KOPT-K1 (cell line): Measurements from ENCODE around the gene SYNE4.

ENCODE experiments used
- H3K27ac ChIP-seq: fragments of 200-600 bp; sonication (generic); 2 replicates; pipeline ENCODE4 v1.5.1; 2016; ENCODE audit warnings: antibody characterized with exemption, mild to moderate bottlenecking, low read depth, low read length; ENCODE audit not compliant: poor library complexity, severe bottlenecking
- H3K36me3 ChIP-seq: fragments of 200-600 bp; sonication (generic); 2 replicates; pipeline ENCODE4 v1.5.1; 2017; ENCODE audit warnings: antibody characterized with exemption, mild to moderate bottlenecking, low read length, moderate library complexity; ENCODE audit not compliant: insufficient read depth
- H3K9me3 ChIP-seq: fragments of 200-600 bp; sonication (generic); 2 replicates; pipeline ENCODE4 v1.5.1; 2017; ENCODE audit warnings: antibody characterized with exemption, low read length, mild to moderate bottlenecking; ENCODE audit not compliant: insufficient read depth, poor library complexity, severe bottlenecking

Gene SYNE4

GRCh38 chr19:36031308-36031707 lies 22.7 kb upstream of the SYNE4 start:
- no peak overlapping the region for H3K27ac ChIP-seq
- H3K36me3 ChIP-seq, result peaks cover 25% of the 10 kb centered on the region
- H3K9me3 ChIP-seq, result no peaks in the 10 kb centered on the region

DNA sequence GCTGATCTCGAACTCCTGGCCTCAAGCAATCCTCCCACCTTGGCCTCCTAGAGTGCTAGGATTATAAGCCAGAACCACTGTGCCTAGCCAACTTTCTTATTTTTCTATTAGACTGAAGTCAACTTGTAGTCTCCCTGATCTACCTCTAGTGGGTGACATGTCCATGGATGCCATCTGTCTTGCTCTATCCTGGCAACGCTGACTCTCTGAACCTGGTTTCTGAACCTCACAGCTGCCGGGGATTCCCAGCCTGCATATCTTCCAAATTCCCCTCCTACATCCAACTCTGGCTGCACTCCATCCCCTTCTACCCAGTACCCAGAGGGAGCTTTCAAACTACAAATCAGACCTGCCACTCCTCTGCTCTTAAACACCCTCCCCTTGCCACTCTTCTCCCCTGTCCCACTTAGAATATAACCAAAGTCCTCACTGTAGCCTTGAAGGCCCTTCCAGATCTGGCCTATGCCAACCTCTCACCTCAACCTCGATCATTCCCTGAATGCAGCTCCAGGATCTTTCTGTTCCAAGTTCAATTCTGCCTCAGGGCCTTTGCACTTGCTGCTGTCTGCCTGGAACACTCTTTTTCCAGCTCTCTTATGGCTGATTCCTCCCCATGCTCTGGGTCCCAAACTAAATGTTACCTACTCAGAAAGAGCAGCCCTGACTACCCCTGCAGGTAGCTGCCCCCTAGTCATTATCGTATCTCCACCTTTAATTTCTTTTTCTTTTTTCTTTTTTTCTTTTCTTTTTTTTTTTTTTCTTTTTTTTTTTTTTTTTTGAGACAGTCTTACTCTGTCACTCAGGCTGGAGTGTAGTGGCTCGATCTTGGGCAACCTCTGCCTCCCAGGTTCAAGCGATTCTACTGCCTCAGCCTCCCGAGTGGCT lies 21.9 kb upstream of the SYNE4 start:
- Histone ChIP-seq H3K36me3 (peaks cover 31% of the 10 kb centered on the region), H3K27ac (no peak overlapping the region), H3K9me3 (no peaks in the 10 kb centered on the region)

DNA sequence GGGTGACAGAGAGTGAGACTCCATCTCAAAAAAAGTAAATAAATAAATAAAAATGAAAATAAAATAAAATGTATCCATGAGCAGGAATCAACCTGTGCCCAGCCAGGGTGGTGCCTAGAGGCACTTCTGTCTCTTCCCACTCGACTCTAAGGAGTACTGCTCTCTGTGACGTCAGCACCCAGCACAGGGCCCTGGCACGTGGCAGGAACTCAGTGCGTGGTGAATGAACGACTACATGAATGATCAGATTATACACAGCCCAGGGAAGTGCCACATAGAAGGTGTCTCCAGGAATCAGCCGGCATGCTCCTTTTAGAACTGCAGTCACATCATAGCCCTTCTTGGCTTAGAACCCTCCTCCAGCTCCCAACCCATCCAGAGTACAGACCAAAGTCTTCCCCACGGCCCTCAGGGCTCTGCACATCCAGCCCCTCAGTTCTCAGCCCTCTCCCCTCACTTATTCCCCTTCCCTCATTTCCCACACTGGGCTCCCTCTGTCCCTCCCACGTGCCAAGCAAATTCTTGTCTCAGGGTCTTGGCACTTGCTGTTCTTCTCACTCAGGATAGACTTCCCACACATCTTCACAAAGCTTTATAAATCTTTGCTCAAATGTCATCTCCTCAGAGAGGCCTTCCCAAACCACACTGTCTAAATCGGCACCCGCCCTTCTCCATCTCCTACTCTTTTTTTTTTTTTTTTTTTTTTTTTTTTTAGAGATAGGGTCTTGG lies 19.9 kb upstream of the SYNE4 start:
- Histone ChIP-seq H3K27ac (no peak overlapping the region), H3K36me3 (peaks cover 45% of the 10 kb centered on the region), H3K9me3 (no peaks in the 10 kb centered on the region)

- Histone ChIP-seq H3K27ac (no peak overlapping the region), H3K9me3 (no peaks in the 10 kb centered on the region), H3K36me3 (peaks cover 50% of the 10 kb centered on the region)
Observed at GRCh38 chr19:36027696-36028095, 19.1 kb upstream of the SYNE4 start.

DNA sequence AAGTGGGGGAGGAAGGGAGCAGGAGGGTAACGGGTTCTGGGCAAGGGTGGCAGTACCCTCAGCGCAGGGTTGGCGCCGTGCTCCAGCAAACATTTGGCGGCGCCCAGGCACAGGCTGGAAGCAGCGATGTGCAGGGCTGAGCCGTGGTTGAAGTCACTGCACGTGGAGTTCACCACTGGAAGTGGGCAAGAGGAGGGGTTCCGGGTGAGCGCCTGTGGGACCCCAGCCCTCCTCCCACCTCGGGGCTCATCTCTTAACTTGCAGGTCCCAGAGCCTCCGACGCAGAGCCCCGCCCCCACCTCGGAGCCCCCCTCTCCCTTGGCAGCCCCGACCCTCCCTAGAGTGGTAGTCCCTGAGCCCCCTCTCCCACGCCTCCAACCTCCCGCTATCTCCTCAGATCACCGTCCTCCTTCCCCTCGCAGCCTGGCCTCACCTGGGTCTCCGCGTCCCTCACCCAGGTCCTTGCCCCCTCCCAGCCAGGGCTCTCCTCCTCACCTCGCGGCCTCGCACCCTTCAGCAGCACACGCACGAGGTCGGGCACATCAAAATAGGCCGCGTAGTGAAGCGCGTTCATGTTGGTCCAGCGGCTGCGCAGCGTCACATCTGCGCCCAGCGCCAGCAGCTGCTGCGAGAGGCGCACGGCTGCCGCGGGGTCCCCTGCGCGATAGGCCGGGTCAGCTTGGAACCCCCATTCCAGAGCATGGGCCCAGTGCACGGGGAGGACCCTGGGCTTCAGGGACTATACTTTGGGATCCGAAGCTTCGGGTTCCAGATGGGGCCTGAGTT lies 17.7 kb upstream of the SYNE4 start:
- no peaks in the 10 kb centered on the region for H3K9me3 ChIP-seq
- H3K27ac ChIP-seq, result no peak overlapping the region
- H3K36me3 ChIP-seq, result peaks cover 63% of the 10 kb centered on the region

DNA sequence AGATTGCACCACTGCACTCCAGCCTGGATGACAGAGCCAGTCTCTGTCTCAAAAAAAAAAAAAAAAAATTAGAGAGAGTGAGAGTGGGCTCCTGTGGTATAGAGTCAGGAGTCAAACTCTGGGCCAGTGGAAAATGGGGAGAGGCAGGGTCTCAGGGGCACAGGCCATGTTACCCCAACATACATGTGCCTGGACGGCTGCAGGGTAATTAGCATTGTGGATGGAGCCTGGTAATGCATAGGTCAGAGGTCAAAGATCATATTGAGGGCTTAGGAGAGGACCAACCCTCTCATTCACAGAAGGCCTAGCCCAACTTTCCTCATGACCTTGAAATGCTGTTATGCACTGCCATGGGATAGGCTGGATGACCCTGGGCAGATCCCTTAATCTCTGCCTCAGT lies 16.9 kb upstream of the SYNE4 start:
- Histone ChIP-seq H3K9me3 (no peaks in the 10 kb centered on the region), H3K27ac (no peak overlapping the region), H3K36me3 (peaks cover 70% of the 10 kb centered on the region)

- Histone ChIP-seq H3K27ac (no peak overlapping the region), H3K9me3 (no peaks in the 10 kb centered on the region), H3K36me3 (peaks cover 74% of the 10 kb centered on the region)
Observed at GRCh38 chr19:36023432-36023831, 14.8 kb upstream of the SYNE4 start.

- Histone ChIP-seq H3K27ac (no peak overlapping the region), H3K9me3 (no peaks in the 10 kb centered on the region), H3K36me3 (peaks cover 66% of the 10 kb centered on the region)
Observed at GRCh38 chr19:36019061-36019670, 10.6 kb upstream of the SYNE4 start.

DNA sequence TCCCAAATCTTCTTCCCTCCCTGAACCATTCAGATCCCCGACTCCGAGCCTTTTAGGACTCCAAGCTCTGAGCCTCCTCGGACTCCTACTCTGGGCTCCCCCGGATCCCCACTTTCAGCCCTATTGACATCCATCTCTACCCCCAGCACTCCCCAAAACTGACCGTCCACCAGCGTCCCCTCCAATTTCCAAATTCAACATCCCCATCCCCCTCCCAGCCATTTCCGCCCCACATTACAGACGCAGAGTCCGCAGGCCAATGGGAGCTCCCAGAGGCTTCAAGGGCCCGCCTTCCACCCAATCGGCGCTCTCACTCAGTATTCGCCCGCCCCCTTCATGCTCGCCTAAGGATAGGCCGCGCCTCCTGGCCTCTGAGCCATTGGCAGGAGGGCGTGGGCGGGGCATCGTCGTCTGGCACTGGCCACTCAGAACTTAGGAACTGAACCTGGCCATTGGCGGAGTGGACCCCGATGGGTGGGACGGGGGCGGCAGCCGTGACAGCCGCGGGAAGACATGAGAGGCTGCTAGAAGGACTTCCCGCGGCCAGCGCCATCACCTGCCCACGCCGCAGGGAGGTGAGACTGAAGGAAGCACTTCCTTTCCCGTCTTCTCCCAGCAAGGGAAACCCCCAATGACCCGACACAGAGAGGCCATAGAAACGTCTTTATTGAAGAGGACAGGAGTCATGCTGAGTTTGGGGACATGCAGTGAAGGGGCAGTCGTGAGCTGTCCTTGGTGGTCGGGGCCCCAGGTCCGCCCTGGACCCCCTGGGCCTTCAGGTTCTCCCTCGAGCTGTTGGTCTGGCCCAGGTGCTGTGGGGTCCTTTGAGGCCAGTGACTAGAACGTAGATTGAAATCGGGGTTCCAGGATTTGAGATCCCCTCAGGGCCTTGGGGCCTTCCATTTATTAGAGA lies 5.7 kb upstream of the SYNE4 start, which contains the start of gene ALKBH6:
Gene ALKBH6, minus strand, starts transcription at position 202 of the 913 bp plus-strand sequence. CDS start 816 bp downstream, outside the sequence.
- peak within 1 kb of the TSS; percentile 75 for H3K27ac ChIP-seq
- H3K36me3 ChIP-seq, result peaks cover 28% of the 10 kb centered on the region; the same call in 1 of the 2 replicates
- no peaks in the 10 kb centered on the region for H3K9me3 ChIP-seq

DNA sequence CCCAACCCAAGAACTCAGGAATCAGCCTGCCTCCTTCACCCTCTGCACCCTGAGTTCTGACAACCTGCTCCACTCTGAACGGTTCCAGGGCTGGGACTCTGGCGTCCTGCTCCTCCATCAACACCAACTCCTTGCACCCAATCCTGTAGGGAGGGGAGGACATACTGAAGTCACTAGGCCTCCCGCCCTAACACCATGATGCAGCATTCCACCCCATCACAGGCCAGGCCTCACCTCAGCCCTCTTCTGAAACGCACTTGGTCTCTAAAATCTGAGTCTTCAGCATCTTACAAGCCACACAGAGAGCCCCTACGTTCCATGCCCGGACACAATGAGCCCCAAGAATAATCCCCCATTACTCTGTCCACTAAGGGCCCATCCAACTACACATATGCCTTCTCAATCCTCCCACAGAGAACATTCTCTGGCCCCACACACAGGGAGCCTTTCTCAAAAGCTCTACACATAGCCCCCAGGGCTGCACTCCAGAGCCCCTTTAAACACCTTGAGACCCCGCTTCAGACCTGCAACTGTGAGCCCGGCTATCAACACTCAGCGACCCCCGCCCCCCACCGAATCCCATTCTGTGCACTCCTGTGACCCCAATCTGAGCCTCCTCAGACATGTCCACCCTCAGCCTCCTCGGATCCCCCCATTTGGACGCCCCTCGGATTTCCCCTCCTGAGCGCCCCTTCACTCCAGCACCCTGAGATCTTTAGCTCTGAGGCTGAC lies 4.8 kb upstream of the SYNE4 start:
- peak overlapping the region; percentile 75 for H3K27ac ChIP-seq

GRCh38 chr19:36010402-36010801 lies 1.8 kb upstream of the SYNE4 start:
- Histone ChIP-seq H3K36me3 (no peaks in the 10 kb centered on the region; the same call in none of the 2 replicates), H3K9me3 (no peaks in the 10 kb centered on the region), H3K27ac (no peak overlapping the region)

More for the DNA sequence above, 4.8 kb upstream of the SYNE4 start:
- no peaks in the 10 kb centered on the region for H3K9me3 ChIP-seq
- H3K36me3 ChIP-seq, result peaks cover 20% of the 10 kb centered on the region; the same call in 1 of the 2 replicates

DNA sequence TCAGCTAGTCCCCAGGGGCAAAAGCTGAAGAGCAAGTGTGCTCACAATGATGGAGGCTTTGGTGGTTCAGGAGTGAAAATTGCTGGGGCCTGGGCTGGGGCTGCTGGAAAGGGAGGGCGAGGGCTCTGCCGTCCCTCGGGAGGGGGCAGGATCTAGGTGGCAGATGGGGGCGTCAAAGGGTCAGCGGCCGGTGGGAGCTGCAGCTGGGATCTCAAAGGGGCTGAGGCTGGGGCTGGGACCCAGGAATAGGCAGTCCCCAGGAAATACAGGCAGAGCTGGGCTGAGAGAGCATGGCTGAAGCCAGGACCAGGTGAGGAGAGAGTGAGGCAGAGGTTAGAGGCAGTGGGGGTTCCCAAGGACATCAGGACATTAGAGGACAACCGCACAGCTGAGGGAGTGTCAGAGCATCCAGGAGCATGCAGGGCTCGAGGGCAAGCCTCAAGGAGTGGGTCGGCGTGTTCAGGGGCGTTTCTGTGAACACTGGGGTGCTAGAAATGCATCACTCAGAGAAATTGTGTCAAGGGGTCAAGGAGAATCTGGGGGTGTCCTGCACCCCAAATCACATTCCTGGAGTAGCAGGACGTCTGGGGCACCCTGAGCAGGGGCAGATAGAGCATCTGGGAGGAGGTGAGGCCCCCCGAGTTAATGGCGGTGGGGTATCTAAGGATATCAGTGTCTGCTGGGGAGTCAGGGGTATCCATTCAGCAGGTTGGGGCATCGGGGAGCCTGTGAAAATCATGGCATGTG lies 1.2 kb upstream of the SYNE4 start:
- H3K27ac ChIP-seq, result no peak overlapping the region
- H3K9me3 ChIP-seq, result no peaks in the 10 kb centered on the region
- H3K36me3 ChIP-seq, result no peaks in the 10 kb centered on the region; the same call in none of the 2 replicates

- H3K36me3 ChIP-seq, result no peaks in the 10 kb centered on the region; the same call in none of the 2 replicates
- H3K27ac ChIP-seq, result no peak overlapping the region
- no peaks in the 10 kb centered on the region for H3K9me3 ChIP-seq
Observed at GRCh38 chr19:36009220-36009619, 607 bp upstream of the SYNE4 start.
